ENCODE results near the gene CSRNP2. TPM values are rescaled to one million over a fixed set of nuclear protein-coding genes. Genes with fewer than 3 reads are reported as not detected.

Gene CSRNP2
- total and polyA plus RNA-seq, 5 donors = 13.2 to 24.9 (median 18.5) TPM

- ATAC-seq (peak; percentile 73 to 77), DNase-seq (no peak)
- Histone ChIP-seq H3K27ac (ENCODE audit: low read length) (no peak overlapping the region), H3K27me3 (ENCODE audit: control insufficient read depth, insufficient read depth) (no peaks in the 10 kb centered on the region), H3K9me3 (ENCODE audit: control insufficient read depth, low read length) (no peaks in the 10 kb centered on the region), H3K4me1 (ENCODE audit: control insufficient read depth, insufficient read depth, low read length) (peaks cover 10% of the 10 kb centered on the region), H3K4me3 (ENCODE audit: low read length) (no peak overlapping the region)
- intact Hi-C loops (cut with DNase I) = no loop called here
- 29% methylated on average over 5 of the region's 5 CpGs for WGBS
These were observed 5.5 kb downstream of the CSRNP2 start for GRCh38 chr12:51077930-51078329.

- DNase-seq (no peak), ATAC-seq (no peak)
- 77% methylated on average over 10 of the region's 10 CpGs for WGBS
- intact Hi-C loops (cut with DNase I) = no loop called here
- H3K4me3 ChIP-seq (ENCODE audit: low read length) = no peak overlapping the region
- peak overlapping the region; percentile 46 for H3K27ac ChIP-seq (ENCODE audit: low read length)
- no peaks in the 10 kb centered on the region for H3K9me3 ChIP-seq (ENCODE audit: control insufficient read depth, low read length)
- H3K27me3 ChIP-seq (ENCODE audit: control insufficient read depth, insufficient read depth) = no peaks in the 10 kb centered on the region
- peaks cover 8% of the 10 kb centered on the region for H3K4me1 ChIP-seq (ENCODE audit: control insufficient read depth, insufficient read depth, low read length)
These were observed 7.0 kb downstream of the CSRNP2 start for GRCh38 chr12:51076236-51076930.

- no peaks in the 10 kb centered on the region for H3K9me3 ChIP-seq (ENCODE audit: control insufficient read depth, low read length)
- no peaks in the 10 kb centered on the region for H3K27me3 ChIP-seq (ENCODE audit: control insufficient read depth, insufficient read depth)
- WGBS = 89% methylated on average over 5 of the region's 5 CpGs
- H3K4me3 ChIP-seq (ENCODE audit: low read length) = no peak overlapping the region
- ATAC-seq (no peak), DNase-seq (no peak)
- H3K27ac ChIP-seq (ENCODE audit: low read length) = peak overlapping the region; percentile 9
- peaks cover 8% of the 10 kb centered on the region for H3K4me1 ChIP-seq (ENCODE audit: control insufficient read depth, insufficient read depth, low read length)
- intact Hi-C loops (cut with DNase I) = no loop called here
These were observed 8.0 kb downstream of the CSRNP2 start for GRCh38 chr12:51075390-51075789.

- intact Hi-C loops (cut with DNase I) = no loop called here
- DNase-seq (no peak), ATAC-seq (no peak)
- no peaks in the 10 kb centered on the region for H3K9me3 ChIP-seq (ENCODE audit: control insufficient read depth, low read length)
- H3K4me3 ChIP-seq (ENCODE audit: low read length) = no peak overlapping the region
- 80% methylated on average over 2 of the region's 2 CpGs for WGBS
- H3K27ac ChIP-seq (ENCODE audit: low read length) = no peak overlapping the region
- peaks cover 7% of the 10 kb centered on the region for H3K4me1 ChIP-seq (ENCODE audit: control insufficient read depth, insufficient read depth, low read length)
- H3K27me3 ChIP-seq (ENCODE audit: control insufficient read depth, insufficient read depth) = no peaks in the 10 kb centered on the region
These were observed 11.7 kb downstream of the CSRNP2 start for GRCh38 chr12:51071663-51072062.

- Histone ChIP-seq H3K9me3 (ENCODE audit: control insufficient read depth, low read length) (no peaks in the 10 kb centered on the region), H3K4me3 (ENCODE audit: low read length) (no peak overlapping the region), H3K27ac (ENCODE audit: low read length) (no peak overlapping the region), H3K27me3 (ENCODE audit: control insufficient read depth, insufficient read depth) (no peaks in the 10 kb centered on the region), H3K4me1 (ENCODE audit: control insufficient read depth, insufficient read depth, low read length) (no peaks in the 10 kb centered on the region)
- intact Hi-C loops (cut with DNase I) = no loop called here
- 77% methylated on average over 3 of the region's 3 CpGs for WGBS
- DNase-seq (no peak), ATAC-seq (no peak)
These were observed 13.4 kb downstream of the CSRNP2 start for GRCh38 chr12:51070004-51070403.

GRCh38 chr12:51067771-51068170 is 15.6 kb downstream of the CSRNP2 start:
- intact Hi-C loops (cut with DNase I) = no loop called here
- H3K27ac ChIP-seq (ENCODE audit: low read length) = no peak overlapping the region
- H3K4me3 ChIP-seq (ENCODE audit: low read length) = no peak overlapping the region
- H3K27me3 ChIP-seq (ENCODE audit: control insufficient read depth, insufficient read depth) = no peaks in the 10 kb centered on the region
- H3K9me3 ChIP-seq (ENCODE audit: control insufficient read depth, low read length) = no peaks in the 10 kb centered on the region
- WGBS = 55% methylated on average over 7 of the region's 7 CpGs
- DNase-seq = no peak
- ATAC-seq = no peak
- H3K4me1 ChIP-seq (ENCODE audit: control insufficient read depth, insufficient read depth, low read length) = no peaks in the 10 kb centered on the region

GRCh38 chr12:51067229-51067628 is 16.2 kb downstream of the CSRNP2 start:
- no peak for DNase-seq
- intact Hi-C loops (cut with DNase I) = no loop called here

GRCh38 chr12:51065530-51065929 is 17.9 kb downstream of the CSRNP2 start:
- ATAC-seq = no peak
- H3K27me3 ChIP-seq (ENCODE audit: control insufficient read depth, insufficient read depth) = no peaks in the 10 kb centered on the region
- no peak overlapping the region for H3K4me3 ChIP-seq (ENCODE audit: low read length)
- no peak for DNase-seq
- 94% methylated on average over 5 of the region's 5 CpGs for WGBS
- intact Hi-C loops (cut with DNase I) = no loop called here
- H3K9me3 ChIP-seq (ENCODE audit: control insufficient read depth, low read length) = no peaks in the 10 kb centered on the region
- H3K4me1 ChIP-seq (ENCODE audit: control insufficient read depth, insufficient read depth, low read length) = no peaks in the 10 kb centered on the region
- H3K27ac ChIP-seq (ENCODE audit: low read length) = no peak overlapping the region

More at GRCh38 chr12:51067229-51067628, 16.2 kb downstream of the CSRNP2 start:
- Histone ChIP-seq H3K27me3 (ENCODE audit: control insufficient read depth, insufficient read depth) (no peaks in the 10 kb centered on the region), H3K27ac (ENCODE audit: low read length) (no peak overlapping the region), H3K4me3 (ENCODE audit: low read length) (no peak overlapping the region), H3K4me1 (ENCODE audit: control insufficient read depth, insufficient read depth, low read length) (no peaks in the 10 kb centered on the region), H3K9me3 (ENCODE audit: control insufficient read depth, low read length) (no peaks in the 10 kb centered on the region)
- no peak for ATAC-seq
- WGBS = 86% methylated on average over 4 of the region's 4 CpGs

GRCh38 chr12:51062631-51063397 is 20.6 kb downstream of the CSRNP2 start:
- Histone ChIP-seq H3K4me1 (ENCODE audit: control insufficient read depth, insufficient read depth, low read length) (no peaks in the 10 kb centered on the region), H3K27me3 (ENCODE audit: control insufficient read depth, insufficient read depth) (no peaks in the 10 kb centered on the region), H3K27ac (ENCODE audit: low read length) (no peak overlapping the region), H3K4me3 (ENCODE audit: low read length) (no peak overlapping the region), H3K9me3 (ENCODE audit: control insufficient read depth, low read length) (no peaks in the 10 kb centered on the region)
- no peak for DNase-seq
- WGBS = 79% methylated on average over 9 of the region's 9 CpGs
- ATAC-seq = peak in 1 of 2 donors; percentile 30
- intact Hi-C loops (cut with DNase I) = no loop called here

GRCh38 chr12:51059086-51059485 is 24.3 kb downstream of the CSRNP2 start:
- no peak overlapping the region for H3K27ac ChIP-seq (ENCODE audit: low read length)
- H3K4me1 ChIP-seq (ENCODE audit: control insufficient read depth, insufficient read depth, low read length) = no peaks in the 10 kb centered on the region
- no peaks in the 10 kb centered on the region for H3K9me3 ChIP-seq (ENCODE audit: control insufficient read depth, low read length)
- no peak overlapping the region for H3K4me3 ChIP-seq (ENCODE audit: low read length)
- H3K27me3 ChIP-seq (ENCODE audit: control insufficient read depth, insufficient read depth) = no peaks in the 10 kb centered on the region
- DNase-seq (no peak), ATAC-seq (no peak)
- 82% methylated on average over 7 of the region's 7 CpGs for WGBS
- intact Hi-C loops (cut with DNase I) = no loop called here

GRCh38 chr12:51056242-51056641 is 27.2 kb downstream of the CSRNP2 start:
- H3K9me3 ChIP-seq (ENCODE audit: control insufficient read depth, low read length) = no peaks in the 10 kb centered on the region
- WGBS = 80% methylated on average over 5 of the region's 5 CpGs
- no peak overlapping the region for H3K4me3 ChIP-seq (ENCODE audit: low read length)
- intact Hi-C loops (cut with DNase I) = no loop called here
- no peak for ATAC-seq
- no peak for DNase-seq
- H3K27ac ChIP-seq (ENCODE audit: low read length) = no peak overlapping the region
- H3K4me1 ChIP-seq (ENCODE audit: control insufficient read depth, insufficient read depth, low read length) = no peaks in the 10 kb centered on the region
- H3K27me3 ChIP-seq (ENCODE audit: control insufficient read depth, insufficient read depth) = no peaks in the 10 kb centered on the region
